Testis (tissue), 3 donors: ENCODE results near the gene UBASH3B. TPM values are rescaled to one million over a fixed set of nuclear protein-coding genes. Genes with fewer than 3 reads are reported as not detected.

Experiments
- DNase-seq: peaks from one replicate; pipeline ENCODE4 v3.0.0-alpha.2; 2019
- H3K27ac ChIP-seq, 2 donors: fragments of 200-600 bp; sonication (generic); one replicate each; pipeline ENCODE4 v1.5.1; 2019
- H3K27me3 ChIP-seq: fragments of 200-600 bp; sonication (generic); one replicate; pipeline ENCODE4 v1.5.1; 2019
- H3K36me3 ChIP-seq: fragments of 200-600 bp; sonication (generic); one replicate; pipeline ENCODE4 v1.5.1; 2017; ENCODE audit warnings: low read depth; ENCODE audit errors: missing control alignments
- H3K4me1 ChIP-seq: fragments of 200-600 bp; sonication (generic); one replicate; pipeline ENCODE4 v1.5.1; 2019
- H3K4me3 ChIP-seq, 2 donors: fragments of 200-600 bp; sonication (generic); one replicate each; pipeline ENCODE4 v1.5.1; 2017 to 2019
- H3K9me3 ChIP-seq: fragments of 200-600 bp; sonication (generic); one replicate; pipeline ENCODE4 v1.5.1; 2017
- CTCF ChIP-seq, 3 experiments: fragments of 450-650 bp in 2 of 3; fragments of 200-600 bp in 1 of 3; sonication (generic) in 1 of 3; IDR thresholded peaks; one replicate each; pipeline ENCODE4 v1.5.1; 2016 to 2019; ENCODE audit warnings: antibody characterized with exemption in 3 of 3, mild to moderate bottlenecking in 2 of 3, moderate library complexity in 1 of 3
- POLR2A ChIP-seq: fragments of 450-650 bp; IDR thresholded peaks from one replicate; pipeline ENCODE4 v1.6.1; 2017; ENCODE audit warnings: antibody characterized with exemption, mild to moderate bottlenecking, moderate library complexity
- WGBS, 2 donors: methylation state at CpG; one replicate each; pipeline ENCODE4 v1.1.5; 2018; 5-methylcytosine and 5-hydroxymethylcytosine counted together
- intact Hi-C: fragments of 100-400 bp; cut with DNase I; formaldehyde crosslinking; loops from one replicate; pipeline ENCODE4 v1.15.1; 2023; ENCODE audit warnings: low total_unique reads
- polyA plus RNA-seq: library from polyadenylated mRNA; stranded (reverse); fragments of 350-450 nt; fragmentation: Illumina TruSeq; extraction: RNeasy Lipid Tissue Mini Kit (QIAGEN cat#74804); gene quantifications from one replicate; pipeline ENCODE4 v1.2.3, GENCODE V29; 2014; ENCODE audit warnings: low read depth, low replicate concordance; ENCODE audit not compliant: insufficient read depth
- total RNA-seq, 2 donors: library from RNA; depleted of rRNA; stranded (reverse); fragments of >200 nt; gene quantifications; one replicate each; pipeline ENCODE4 v1.2.3, GENCODE V29; 2016

The UBASH3B gene
- total and polyA plus RNA-seq, 3 donors from 2014 or later, result 3.9 to 20.4 (median 14.6) TPM

GRCh38 chr11:122769126-122769780 is 113.7 kb downstream of the UBASH3B start:
- H3K4me1 ChIP-seq, result peaks cover 24% of the 10 kb centered on the region
- no peak for DNase-seq
- 72 to 79% methylated on average over 4 of the region's 4 CpGs for WGBS, 2 donors
- intact Hi-C loops, result no loop called here
- no peaks in the 10 kb centered on the region for H3K36me3 ChIP-seq
- no peaks in the 10 kb centered on the region for H3K9me3 ChIP-seq
- H3K27me3 ChIP-seq, result no peaks in the 10 kb centered on the region
- H3K4me3 ChIP-seq, result no peak overlapping the region
- peak overlapping the region in 1 of 2 donors; percentile 15 for H3K27ac ChIP-seq
- TF ChIP-seq CTCF (IDR thresholded peaks at IDR 0.05) (no peak), POLR2A (no peak)

- 56 to 65% methylated on average over 6 to 7 of the region's 7 CpGs for WGBS, 2 donors
- no peak for DNase-seq
Observed at GRCh38 chr11:122772945-122773344, 117.4 kb downstream of the UBASH3B start.

GRCh38 chr11:122773781-122774266 is 118.3 kb downstream of the UBASH3B start:
- TF ChIP-seq POLR2A (no peak), CTCF (IDR thresholded peaks at IDR 0.05) (no peak)
- WGBS, 2 donors, result 58 to 61% methylated on average over 8 of the region's 8 CpGs
- H3K4me1 ChIP-seq, result peaks cover 33% of the 10 kb centered on the region

More at GRCh38 chr11:122772945-122773344, 117.4 kb downstream of the UBASH3B start:
- H3K27ac ChIP-seq, result peak overlapping the region in 1 of 2 donors; percentile 56
- H3K4me1 ChIP-seq, result peaks cover 33% of the 10 kb centered on the region
- H3K9me3 ChIP-seq, result no peaks in the 10 kb centered on the region
- TF ChIP-seq CTCF (IDR thresholded peaks at IDR 0.05) (no peak), POLR2A (no peak)
- H3K4me3 ChIP-seq, result no peak overlapping the region
- no peaks in the 10 kb centered on the region for H3K36me3 ChIP-seq
- intact Hi-C loops, result no loop called here
- H3K27me3 ChIP-seq, result no peaks in the 10 kb centered on the region

GRCh38 chr11:122775675-122776271 is 120.3 kb downstream of the UBASH3B start:
- no peak for TF ChIP-seq CTCF (IDR thresholded peaks at IDR 0.05)
- TF ChIP-seq POLR2A, result no peak
- no peak overlapping the region for H3K4me3 ChIP-seq
- H3K36me3 ChIP-seq, result no peaks in the 10 kb centered on the region
- DNase-seq, result no peak
- no peaks in the 10 kb centered on the region for H3K9me3 ChIP-seq
- no peaks in the 10 kb centered on the region for H3K27me3 ChIP-seq
- peaks cover 33% of the 10 kb centered on the region for H3K4me1 ChIP-seq
- no peak overlapping the region for H3K27ac ChIP-seq
- WGBS, 2 donors, result 62 to 78% methylated on average over 3 of the region's 3 CpGs
- intact Hi-C loops, result no loop called here

More at GRCh38 chr11:122773781-122774266, 118.3 kb downstream of the UBASH3B start:
- intact Hi-C loops, result no loop called here
- Histone ChIP-seq H3K4me3 (no peak overlapping the region), H3K27me3 (no peaks in the 10 kb centered on the region), H3K9me3 (no peaks in the 10 kb centered on the region), H3K27ac (no peak overlapping the region), H3K36me3 (no peaks in the 10 kb centered on the region)
- DNase-seq, result no peak
